SK-N-MC (cell line): Measurements from ENCODE around the gene DHRS1.

Experiments used
- EZH2 ChIP-seq: fragments of 200-600 bp; sonication (generic); IDR thresholded peaks from one replicate; pipeline ENCODE4 v1.6.1; 2017; ENCODE audit warnings: antibody characterized with exemption
- POLR2AphosphoS5 ChIP-seq: IDR thresholded peaks from 2 replicates; pipeline ENCODE4 v1.6.1; 2012; ENCODE audit warnings: mild to moderate bottlenecking, low read depth, low read length, borderline replicate concordance

GRCh38 chr14:24310265-24310645 lies 10.7 kb upstream of the DHRS1 start:
- no peak for TF ChIP-seq EZH2
- no peak for TF ChIP-seq POLR2AphosphoS5
